A549 (cell line): ENCODE measurements around the gene PHF20.
"Not testable (repeated sequence)": the region's sequence is repeated elsewhere in the genome, so short reads cannot be mapped to it uniquely, and the experiment has no call there.

Source experiments
- CBX2 ChIP-seq: fragments of 200-600 bp; sonication (generic); IDR thresholded peaks from 2 replicates; pipeline ENCODE4 v1.6.1; 2016; ENCODE audit warnings: low read depth, mild to moderate bottlenecking, borderline replicate concordance
- RFX5 ChIP-seq: fragments of 450-650 bp; IDR thresholded peaks from 2 replicates; pipeline ENCODE4 v1.7.1; 2014; ENCODE audit warnings: antibody characterized with exemption, mild to moderate bottlenecking, moderate library complexity
- TF ChIP-seq, protein P1 (sequence below): fragments of >200 bp; sonication (Bioruptor Twin); formaldehyde crosslinking; IDR thresholded peaks from 3 replicates; pipeline ENCODE4 v1.5.1; 2016
- TF ChIP-seq, protein P2 (sequence below): IDR thresholded peaks from 2 replicates; pipeline ENCODE4 v1.6.1; 2012

DNA sequence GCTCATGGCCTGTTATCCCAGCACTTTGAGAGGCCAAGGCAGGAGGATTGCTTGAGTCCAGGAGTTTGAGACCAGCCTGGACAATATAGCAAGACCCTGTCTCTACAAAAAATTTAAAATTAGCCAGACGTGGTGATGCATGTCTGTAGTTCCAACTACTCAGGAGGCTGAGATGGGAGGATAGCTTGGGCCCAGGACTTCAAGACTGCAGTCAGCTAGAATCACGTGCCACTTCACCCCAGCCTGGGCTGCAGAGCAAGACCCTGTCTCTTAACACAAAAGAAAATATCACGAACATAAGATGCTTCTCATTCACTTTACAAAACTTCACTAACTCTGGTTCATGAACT lies 27.3 kb upstream of the PHF20 start:
- TF ChIP-seq, protein P1, sequence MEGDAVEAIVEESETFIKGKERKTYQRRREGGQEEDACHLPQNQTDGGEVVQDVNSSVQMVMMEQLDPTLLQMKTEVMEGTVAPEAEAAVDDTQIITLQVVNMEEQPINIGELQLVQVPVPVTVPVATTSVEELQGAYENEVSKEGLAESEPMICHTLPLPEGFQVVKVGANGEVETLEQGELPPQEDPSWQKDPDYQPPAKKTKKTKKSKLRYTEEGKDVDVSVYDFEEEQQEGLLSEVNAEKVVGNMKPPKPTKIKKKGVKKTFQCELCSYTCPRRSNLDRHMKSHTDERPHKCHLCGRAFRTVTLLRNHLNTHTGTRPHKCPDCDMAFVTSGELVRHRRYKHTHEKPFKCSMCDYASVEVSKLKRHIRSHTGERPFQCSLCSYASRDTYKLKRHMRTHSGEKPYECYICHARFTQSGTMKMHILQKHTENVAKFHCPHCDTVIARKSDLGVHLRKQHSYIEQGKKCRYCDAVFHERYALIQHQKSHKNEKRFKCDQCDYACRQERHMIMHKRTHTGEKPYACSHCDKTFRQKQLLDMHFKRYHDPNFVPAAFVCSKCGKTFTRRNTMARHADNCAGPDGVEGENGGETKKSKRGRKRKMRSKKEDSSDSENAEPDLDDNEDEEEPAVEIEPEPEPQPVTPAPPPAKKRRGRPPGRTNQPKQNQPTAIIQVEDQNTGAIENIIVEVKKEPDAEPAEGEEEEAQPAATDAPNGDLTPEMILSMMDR: not testable (repeated sequence)
- not testable (repeated sequence) for TF ChIP-seq RFX5, CBX2
- TF ChIP-seq, protein P2, sequence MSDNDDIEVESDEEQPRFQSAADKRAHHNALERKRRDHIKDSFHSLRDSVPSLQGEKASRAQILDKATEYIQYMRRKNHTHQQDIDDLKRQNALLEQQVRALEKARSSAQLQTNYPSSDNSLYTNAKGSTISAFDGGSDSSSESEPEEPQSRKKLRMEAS: not testable (repeated sequence)
